ENCODE measurements around the gene TCFL5. TPM values are rescaled to one million over a fixed set of nuclear protein-coding genes. Genes with fewer than 3 reads are reported as not detected.

The TCFL5 gene
- total and polyA plus RNA-seq, 2 donors (not counting 3 experiments of a cell fraction or from before 2014, with no cell fraction given), result 4.4 to 11.1 TPM

GRCh38 chr20:62832212-62832922 is 29.3 kb downstream of the TCFL5 start:
- dilution Hi-C loops (cut with MboI; ENCODE audit: extremely low pct_ligation_motif_present, low sequenced_read_pairs) (no loop called here), intact Hi-C loops (cut with micrococcal nuclease) (no loop called here)
- Histone ChIP-seq H3K9me3 (replicated peaks; ENCODE audit: control insufficient read depth, insufficient read depth, low read length) (no peaks in the 10 kb centered on the region), H3K4me3 (replicated peaks in 1 of 3; ENCODE audit: insufficient read depth in 1 of 3, low read depth in 1 of 3, low read length in 3 of 3) (no peak overlapping the region), H3K4me1 (ENCODE audit: control insufficient read depth, extremely low read depth, insufficient read depth, low read length) (no peaks in the 10 kb centered on the region), H4K20me1 (replicated peaks; ENCODE audit: control insufficient read depth, extremely low read depth, insufficient read depth, low read length) (no peaks in the 10 kb centered on the region), H2AFZ (ENCODE audit: low read depth, low read length) (no peak overlapping the region), H3K27me3 (ENCODE audit: control insufficient read depth in 2 of 2, insufficient read depth in 2 of 2, low read length in 2 of 2) (no peaks in the 10 kb centered on the region), H3K36me3 (ENCODE audit: control insufficient read depth in 2 of 2, extremely low read depth in 1 of 2, insufficient read depth in 2 of 2, low read length in 2 of 2) (no peaks in the 10 kb centered on the region), H3K9ac (replicated peaks; ENCODE audit: extremely low read depth, insufficient read depth, low read length) (no peak overlapping the region), H3K4me2 (ENCODE audit: insufficient read depth, low read length) (no peak overlapping the region), H3K27ac (ENCODE audit: insufficient read depth, low read depth, low read length) (no peak overlapping the region), H3K9me1 (replicated peaks; ENCODE audit: control insufficient read depth, extremely low read depth, insufficient read depth, low read length) (no peaks in the 10 kb centered on the region), H3K79me2 (ENCODE audit: control insufficient read depth, insufficient read depth, low read length) (no peaks in the 10 kb centered on the region)
- FAIRE-seq (no peak), DNase-seq (ENCODE audit: low read depth, low spot score) (no peak)
- ChIA-PET CTCF (interaction anchor here (2.7 kb wide), 1 partner anchor 10 kb away, joined by 8 read pairs; no protein-coding TSS in a partner anchor), POLR2A (no interaction called here)
- no peak for TF ChIP-seq GATA2 (IDR thresholded peaks at IDR 0.05; ENCODE audit: insufficient read depth, insufficient read length, low read depth, low read length)
- no peak for TF ChIP-seq JUN (IDR thresholded peaks at IDR 0.05; ENCODE audit: borderline replicate concordance, insufficient read depth, insufficient read length, low read depth)
- TF ChIP-seq CTCF (IDR thresholded peaks at IDR 0.05; ENCODE audit: extremely low read depth in 1 of 2, insufficient read depth in 1 of 2, low read depth in 1 of 2, low read length in 2 of 2), result no peak
- no peak for TF ChIP-seq FOS (IDR thresholded peaks at IDR 0.05; ENCODE audit: borderline replicate concordance, insufficient read depth, low read length)
- no peak for TF ChIP-seq EZH2 (IDR thresholded peaks at IDR 0.05; ENCODE audit: borderline replicate concordance, low read depth, low read length, severe bottlenecking)
- TF ChIP-seq MYC (IDR thresholded peaks at IDR 0.05; ENCODE audit: low read depth, low read length), result no peak
- no peak for TF ChIP-seq MAX (IDR thresholded peaks at IDR 0.05; ENCODE audit: insufficient read depth, insufficient read length)
- no peak for TF ChIP-seq POLR2AphosphoS5 (IDR thresholded peaks at IDR 0.05; ENCODE audit: insufficient read depth, low read depth, low read length)
- no peak for TF ChIP-seq POLR2A (IDR thresholded peaks at IDR 0.05; ENCODE audit: low read depth, low read length)
- no TSS peak for BruUV-seq (replicated peaks)

All from endothelial cell of umbilical vein (primary cell).